Peyer's patch (tissue), 4 donors: ENCODE results near the gene NDUFS2. TPM values are rescaled to one million over a fixed set of nuclear protein-coding genes. Genes with fewer than 3 reads are reported as not detected.
A peak's percentile ranks its signal among the peaks of the same experiment; 100 is the strongest.

Experiments used
- DNase-seq, 3 donors: peaks; one replicate each; pipeline ENCODE4 v3.0.0-alpha.2; 2017 to 2019
- H3K27ac ChIP-seq, 4 donors: fragments of 200-600 bp; sonication (generic); one replicate each; pipeline ENCODE4 v1.5.1; 2016 to 2019
- H3K27me3 ChIP-seq, 2 donors: fragments of 200-600 bp; sonication (generic); one replicate each; pipeline ENCODE4 v1.5.1; 2019
- H3K36me3 ChIP-seq, 3 donors: fragments of 200-600 bp; sonication (generic); one replicate each; pipeline ENCODE4 v1.5.1; 2016 to 2019
- H3K4me1 ChIP-seq, 4 donors: fragments of 200-600 bp; sonication (generic); one replicate each; pipeline ENCODE4 v1.5.1; 2016 to 2019
- H3K4me3 ChIP-seq, 4 donors: fragments of 200-600 bp; sonication (generic); 1 replicate in 3 of 4; 2 replicates in 1 of 4; pipeline ENCODE4 v1.5.1; 2016 to 2019; ENCODE audit warnings: mild to moderate bottlenecking in 1 of 4
- H3K9me3 ChIP-seq, 4 donors: fragments of 200-600 bp; sonication (generic); one replicate each; pipeline ENCODE4 v1.5.1; 2016 to 2019; ENCODE audit warnings: mild to moderate bottlenecking in 1 of 4
- CTCF ChIP-seq, 6 experiments: fragments of 450-650 bp in 4 of 6; fragments of 200-600 bp in 2 of 6; sonication (generic) in 1 of 6; IDR thresholded peaks; one replicate each; pipeline ENCODE4 v1.5.1; 2017 to 2019; ENCODE audit warnings: antibody characterized with exemption in 6 of 6, mild to moderate bottlenecking in 3 of 6, moderate library complexity in 1 of 6
- POLR2A ChIP-seq, 2 donors: fragments of 450-650 bp; IDR thresholded peaks; one replicate each; pipeline ENCODE4 v1.5.1; 2017; ENCODE audit warnings: antibody characterized with exemption in 2 of 2, mild to moderate bottlenecking in 2 of 2, moderate library complexity in 2 of 2
- total RNA-seq, 4 donors: library from RNA; depleted of rRNA; stranded (reverse); fragments of >200 nt; gene quantifications; one replicate each; pipeline ENCODE4 v1.1.0, GENCODE V29; 2016

The NDUFS2 gene
- total RNA-seq, 4 donors from 2014 or later = 157 to 192 (median 176) TPM

- H3K36me3 ChIP-seq = peaks cover 0 to 36% (median 0%) of the 10 kb centered on the region in 3 donors
- H3K4me3 ChIP-seq = no peak overlapping the region
- DNase-seq = no peak
- no peaks in the 10 kb centered on the region for H3K27me3 ChIP-seq
- no peak overlapping the region for H3K27ac ChIP-seq
- H3K4me1 ChIP-seq = peaks cover 0 to 56% (median 12%) of the 10 kb centered on the region in 4 donors
- H3K9me3 ChIP-seq = no peaks in the 10 kb centered on the region
- no peak for TF ChIP-seq CTCF (IDR thresholded peaks at IDR 0.05)
- TF ChIP-seq POLR2A (IDR thresholded peaks at IDR 0.05) = no peak
Observed at GRCh38 chr1:161162806-161163205, 39.4 kb upstream of the NDUFS2 start.

GRCh38 chr1:161163793-161164192, 38.4 kb upstream of the NDUFS2 start:
- no peak overlapping the region for H3K4me3 ChIP-seq
- no peaks in the 10 kb centered on the region for H3K9me3 ChIP-seq
- TF ChIP-seq POLR2A (IDR thresholded peaks at IDR 0.05) (no peak), CTCF (IDR thresholded peaks at IDR 0.05) (no peak)
- H3K27me3 ChIP-seq = no peaks in the 10 kb centered on the region
- H3K4me1 ChIP-seq = peaks cover 0 to 52% (median 12%) of the 10 kb centered on the region in 4 donors
- H3K27ac ChIP-seq = no peak overlapping the region
- H3K36me3 ChIP-seq = peaks cover 0 to 36% (median 0%) of the 10 kb centered on the region in 3 donors
- DNase-seq = no peak

GRCh38 chr1:161164901-161165610, 37.1 kb upstream of the NDUFS2 start:
- H3K36me3 ChIP-seq = peaks cover 0 to 45% (median 0%) of the 10 kb centered on the region in 3 donors
- TF ChIP-seq POLR2A (IDR thresholded peaks at IDR 0.05) (no peak), CTCF (IDR thresholded peaks at IDR 0.05) (no peak)
- H3K9me3 ChIP-seq = no peaks in the 10 kb centered on the region
- peaks cover 0 to 48% (median 10%) of the 10 kb centered on the region in 4 donors for H3K4me1 ChIP-seq
- H3K27ac ChIP-seq = peak overlapping the region; percentile 70 to 89 (median 85)
- DNase-seq = no peak
- peak overlapping the region; percentile 66 to 84 (median 74) for H3K4me3 ChIP-seq
- no peaks in the 10 kb centered on the region for H3K27me3 ChIP-seq

GRCh38 chr1:161165742-161166668, 36.2 kb upstream of the NDUFS2 start, which contains the start of gene PPOX:
Gene PPOX, plus strand, starts transcription at chr1:161166426. Its CDS starts 422 bp downstream, at chr1:161166848.
- Histone ChIP-seq H3K9me3 (no peaks in the 10 kb centered on the region), H3K27ac (peak within 1 kb of the TSS; percentile 70 to 89 (median 85)), H3K27me3 (no peaks in the 10 kb centered on the region), H3K36me3 (peaks cover 0 to 50% (median 0%) of the 10 kb centered on the region in 3 donors), H3K4me3 (peak within 1 kb of the TSS; percentile 66 to 84 (median 74)), H3K4me1 (peaks cover 0 to 39% (median 8%) of the 10 kb centered on the region in 4 donors)
- DNase-seq = peak; percentile 95 to 98 (median 97)
- TF ChIP-seq CTCF (IDR thresholded peaks at IDR 0.05) = peak in 5 of 6 experiments; percentile 30 to 50 (median 45)
- TF ChIP-seq POLR2A (IDR thresholded peaks at IDR 0.05) = peak; percentile 35 to 54
